Keratinocyte (primary cell): ENCODE data around the gene AGAP1. TPM values are rescaled to one million over a fixed set of nuclear protein-coding genes. Genes with fewer than 3 reads are reported as not detected.

Experiments used
- DNase-seq: peaks from one replicate; pipeline ENCODE4 v3.0.0-alpha.2; 2011; ENCODE audit warnings: low read depth, missing footprints, low spot score
- FAIRE-seq: peaks from 2 replicates; lab custom pipeline; 2011; peaks lifted over from hg19 to GRCh38; lab: Jason Lieb, UNC
- H2AFZ ChIP-seq: 2 replicates; pipeline ENCODE4 v1.6.0; 2012; ENCODE audit warnings: low read length, control low read depth, inconsistent platforms; ENCODE audit not compliant: control insufficient read depth
- H3K27ac ChIP-seq: 2 replicates; pipeline ENCODE4 v1.5.1; 2011; ENCODE audit warnings: low read length; ENCODE audit not compliant: control insufficient read depth, insufficient read depth
- H3K27me3 ChIP-seq: 3 replicates; pipeline ENCODE4 v1.6.0; 2011; ENCODE audit warnings: low read length; ENCODE audit not compliant: control insufficient read depth, insufficient read depth; ENCODE audit errors: extremely low read depth
- H3K36me3 ChIP-seq, 2 experiments: 2 replicates in 1 of 2; 3 replicates in 1 of 2; pipeline ENCODE4 v1.5.1; 2011; ENCODE audit warnings: low read length in 2 of 2, mild to moderate bottlenecking in 1 of 2; ENCODE audit not compliant: control insufficient read depth in 2 of 2, insufficient read depth in 2 of 2; ENCODE audit errors: extremely low read depth in 1 of 2
- H3K4me1 ChIP-seq: 3 replicates; pipeline ENCODE4 v1.5.1; 2011; ENCODE audit warnings: low read length; ENCODE audit not compliant: control insufficient read depth, insufficient read depth; ENCODE audit errors: extremely low read depth
- H3K4me2 ChIP-seq: 3 replicates; pipeline ENCODE4 v1.6.0; 2011; ENCODE audit warnings: low read depth, low read length; ENCODE audit not compliant: control insufficient read depth, insufficient read depth; ENCODE audit errors: extremely low read depth
- H3K4me3 ChIP-seq, 3 experiments: fragments of 200-600 bp in 1 of 3; sonication (generic) in 1 of 3; 2 replicates in 2 of 3; 3 replicates in 1 of 3; pipeline ENCODE4 v1.5.1; 2011 to 2016; ENCODE audit warnings: low read length in 3 of 3, mild to moderate bottlenecking in 3 of 3, control low read depth in 2 of 3, inconsistent platforms in 1 of 3, low read depth in 1 of 3, mixed read lengths in 1 of 3, mixed run types in 1 of 3, moderate library complexity in 1 of 3; ENCODE audit not compliant: control insufficient read depth in 2 of 3, insufficient read depth in 2 of 3; ENCODE audit errors: extremely low read depth in 1 of 3
- H3K79me2 ChIP-seq: 2 replicates; pipeline ENCODE4 v1.6.0; 2012; ENCODE audit warnings: low read length; ENCODE audit not compliant: control insufficient read depth, insufficient read depth
- H3K9ac ChIP-seq: 3 replicates; pipeline ENCODE4 v1.6.0; 2011; ENCODE audit warnings: low read length; ENCODE audit not compliant: control insufficient read depth, insufficient read depth; ENCODE audit errors: extremely low read depth
- H3K9me1 ChIP-seq: 3 replicates; pipeline ENCODE4 v1.6.0; 2011; ENCODE audit warnings: low read length; ENCODE audit not compliant: control insufficient read depth, insufficient read depth; ENCODE audit errors: extremely low read depth
- H3K9me3 ChIP-seq: 2 replicates; pipeline ENCODE4 v1.5.1; 2012; ENCODE audit warnings: low read depth, low read length; ENCODE audit not compliant: control insufficient read depth
- H4K20me1 ChIP-seq: 3 replicates; pipeline ENCODE4 v1.6.0; 2011; ENCODE audit warnings: low read length; ENCODE audit not compliant: control insufficient read depth, insufficient read depth; ENCODE audit errors: extremely low read depth
- CTCF ChIP-seq, 3 experiments: IDR thresholded peaks in 1 of 3; conservative IDR thresholded peaks in 1 of 3; optimal IDR thresholded peaks in 1 of 3; 2 replicates in 2 of 3; 3 replicates in 1 of 3; pipeline versions ENCODE3 to v1.5.1; 2011; ENCODE audit warnings: low read length in 3 of 3, mild to moderate bottlenecking in 3 of 3, moderate library complexity in 2 of 3, control low read depth in 1 of 3, inconsistent platforms in 1 of 3; ENCODE audit not compliant: insufficient read depth in 2 of 3; ENCODE audit errors: extremely low read depth in 1 of 3
- EZH2 ChIP-seq: IDR thresholded peaks from one replicate; pipeline ENCODE4 v1.6.1; 2012; ENCODE audit warnings: inconsistent platforms, mild to moderate bottlenecking, low read length, moderate library complexity
- dilution Hi-C: fragments of 300-500 bp; cut with MboI; formaldehyde crosslinking; loops from one replicate; pipeline ENCODE4 v1.7.0; 2020; ENCODE audit warnings: low sequenced_read_pairs; ENCODE audit not compliant: extremely low pct_ligation_motif_present
- polyA plus RNA-seq, 5 experiments: library from polyadenylated mRNA; depleted of rRNA in 3 of 5; stranded (reverse) in 3 of 5; stranded (forward) in 1 of 5; unstranded in 1 of 5; fragments of >200 nt; gene quantifications; 1 replicate in 1 of 5; 2 replicates in 3 of 5; 3 replicates in 1 of 5; pipeline versions ENCODE4 v1.2.1 to v1.2.3, GENCODE V29; 2011 to 2012; ENCODE audit warnings: missing spikeins in 2 of 5, low read depth in 1 of 5, low replicate concordance in 1 of 5

Gene AGAP1
- polyA plus RNA-seq, 1 donor (not counting 4 experiments of a cell fraction or from before 2014, with no cell fraction given) = 12.6 TPM

GRCh38 chr2:236167297-236168109, 673.7 kb downstream of the AGAP1 start:
- Histone ChIP-seq H2AFZ (peak overlapping the region; percentile 80), H3K4me2 (peak overlapping the region; percentile 71), H3K27ac (no peak overlapping the region), H3K4me1 (peaks cover 22% of the 10 kb centered on the region), H3K9me1 (no peaks in the 10 kb centered on the region), H3K79me2 (no peaks in the 10 kb centered on the region), H3K36me3 (no peaks in the 10 kb centered on the region), H3K9ac (peak overlapping the region; percentile 33), H3K27me3 (peaks cover 80% of the 10 kb centered on the region), H3K9me3 (no peaks in the 10 kb centered on the region), H3K4me3 (peak overlapping the region; percentile 46 to 67 (median 62)), H4K20me1 (peaks cover 11% of the 10 kb centered on the region)
- FAIRE-seq = no peak
- dilution Hi-C loops = no loop called here
- TF ChIP-seq EZH2 (no peak), CTCF (optimal IDR thresholded peaks at IDR 0.05 in 1 of 3, IDR thresholded peaks at IDR 0.05 in 1 of 3, conservative IDR thresholded peaks at IDR 0.05 in 1 of 3; ENCODE audit: extremely low read depth in 1 of 3, insufficient read depth in 2 of 3, low read length in 3 of 3) (peak in 2 of 3 experiments; percentile 54 to 61)
- DNase-seq = no peak

GRCh38 chr2:236168110-236169080, 674.6 kb downstream of the AGAP1 start, which contains the start of gene GBX2:
GBX2 (minus strand) TSS chr2:236168386; CDS start chr2:236167971, 415 bp downstream.
- Histone ChIP-seq H3K9me3 (no peaks in the 10 kb centered on the region), H3K27ac (no peak within 1 kb of the TSS), H3K4me1 (peaks cover 18% of the 10 kb centered on the region), H3K9me1 (no peaks in the 10 kb centered on the region), H3K36me3 (no peaks in the 10 kb centered on the region), H3K4me2 (peak within 1 kb of the TSS; percentile 71), H3K9ac (peak within 1 kb of the TSS; percentile 33), H3K27me3 (peaks cover 89% of the 10 kb centered on the region), H3K4me3 (peak within 1 kb of the TSS; percentile 46 to 67 (median 62)), H2AFZ (peak within 1 kb of the TSS; percentile 80), H4K20me1 (peaks cover 11% of the 10 kb centered on the region), H3K79me2 (no peaks in the 10 kb centered on the region)
- FAIRE-seq (no peak), DNase-seq (no peak)
- dilution Hi-C loops = no loop called here
- peak in 1 of 3 experiments; percentile 22 for TF ChIP-seq CTCF (optimal IDR thresholded peaks at IDR 0.05 in 1 of 3, IDR thresholded peaks at IDR 0.05 in 1 of 3, conservative IDR thresholded peaks at IDR 0.05 in 1 of 3; ENCODE audit: extremely low read depth in 1 of 3, insufficient read depth in 2 of 3, low read length in 3 of 3)
- TF ChIP-seq EZH2 = no peak
